Thoracic aorta (tissue), 2 donors: ENCODE measurements around the gene ANKDD1A. TPM values are rescaled to one million over a fixed set of nuclear protein-coding genes. Genes with fewer than 3 reads are reported as not detected.

ENCODE experiments used
- ATAC-seq: fragments of 150-250 bp; one replicate; pipeline ENCODE4 v1.8.0; 2017; ENCODE audit warnings: low read depth; ENCODE audit not compliant: insufficient number of reproducible peaks, low FRiP score
- DNase-seq: peaks from one replicate; pipeline ENCODE4 v3.0.0-alpha.2; 2020; ENCODE audit warnings: low spot score
- H3K27ac ChIP-seq, 2 donors: fragments of 200-600 bp; sonication (generic); 1 replicate in 1 of 2; 2 replicates in 1 of 2; pipeline ENCODE4 v1.5.1; 2016; ENCODE audit warnings: mild to moderate bottlenecking in 2 of 2, moderate library complexity in 2 of 2
- H3K27me3 ChIP-seq: fragments of 200-600 bp; sonication (generic); replicated peaks from 2 replicates; pipeline ENCODE4 v1.6.0; 2016; ENCODE audit warnings: mild to moderate bottlenecking; ENCODE audit not compliant: insufficient read depth
- H3K36me3 ChIP-seq: fragments of 200-600 bp; sonication (generic); one replicate; pipeline ENCODE4 v1.5.1; 2016
- H3K4me1 ChIP-seq, 2 donors: fragments of 200-600 bp; sonication (generic); 1 replicate in 1 of 2; 2 replicates in 1 of 2; pipeline versions ENCODE4 v1.5.1 to v1.6.0; 2016; ENCODE audit warnings: low read depth in 2 of 2, mild to moderate bottlenecking in 1 of 2; ENCODE audit not compliant: control insufficient read depth in 1 of 2
- H3K4me3 ChIP-seq: fragments of 200-600 bp; sonication (generic); 2 replicates; pipeline ENCODE4 v1.5.1; 2016; ENCODE audit warnings: mild to moderate bottlenecking
- H3K9me3 ChIP-seq: fragments of 200-600 bp; sonication (generic); 2 replicates; pipeline ENCODE4 v1.5.1; 2016
- CTCF ChIP-seq: fragments of 200-600 bp; sonication (generic); IDR thresholded peaks from one replicate; pipeline ENCODE4 v1.5.1; 2019; ENCODE audit warnings: antibody characterized with exemption
- total RNA-seq, 2 donors: library from RNA; depleted of rRNA; stranded (reverse); fragments of >200 nt; gene quantifications; one replicate each; pipeline versions ENCODE4 v1.1.0 to v1.2.3, GENCODE V29; 2016

Gene ANKDD1A
- 10 to 100 TPM; 27.5 to 58.1 TPM for total RNA-seq

- TF ChIP-seq CTCF, result no peak
- DNase-seq, result peak; percentile 14
- Histone ChIP-seq H3K27ac (peak within 1 kb of the TSS; percentile 33 to 52), H3K4me1 (peaks cover 3 to 33% of the 10 kb centered on the region in 2 donors), H3K36me3 (no peaks in the 10 kb centered on the region), H3K4me3 (peak within 1 kb of the TSS; percentile 80), H3K27me3 (no peaks in the 10 kb centered on the region), H3K9me3 (no peaks in the 10 kb centered on the region)
- ATAC-seq, result peak; percentile 79
Measured at GRCh38 chr15:64911311-64912186, at the start of gene ANKDD1A. Gene ANKDD1A (plus strand): TSS chr15:64911902. CDS start chr15:64911931, 29 bp downstream.

- H3K4me1 ChIP-seq, result peaks cover 14 to 16% of the 10 kb centered on the region in 2 donors
- H3K27ac ChIP-seq, result no peak overlapping the region
- no peak overlapping the region for H3K4me3 ChIP-seq
- TF ChIP-seq CTCF, result no peak
- DNase-seq (no peak), ATAC-seq (no peak)
- peaks cover 43% of the 10 kb centered on the region for H3K36me3 ChIP-seq
- no peaks in the 10 kb centered on the region for H3K27me3 ChIP-seq
- no peaks in the 10 kb centered on the region for H3K9me3 ChIP-seq
Measured at GRCh38 chr15:64861960-64862359, 49.7 kb upstream of the ANKDD1A start.

GRCh38 chr15:64862408-64862807 lies 49.3 kb upstream of the ANKDD1A start:
- no peak for TF ChIP-seq CTCF
- ATAC-seq (no peak), DNase-seq (no peak)
- H3K4me3 ChIP-seq, result no peak overlapping the region
- peaks cover 9 to 11% of the 10 kb centered on the region in 2 donors for H3K4me1 ChIP-seq
- no peak overlapping the region for H3K27ac ChIP-seq
- peaks cover 43% of the 10 kb centered on the region for H3K36me3 ChIP-seq
- no peaks in the 10 kb centered on the region for H3K27me3 ChIP-seq
- no peaks in the 10 kb centered on the region for H3K9me3 ChIP-seq

- H3K4me1 ChIP-seq, result no peaks in the 10 kb centered on the region
- no peak overlapping the region for H3K27ac ChIP-seq
- no peak overlapping the region for H3K4me3 ChIP-seq
- H3K9me3 ChIP-seq, result no peaks in the 10 kb centered on the region
- DNase-seq (no peak), ATAC-seq (no peak)
- H3K27me3 ChIP-seq, result no peaks in the 10 kb centered on the region
- no peak for TF ChIP-seq CTCF
- peaks cover 43% of the 10 kb centered on the region for H3K36me3 ChIP-seq
Measured at GRCh38 chr15:64864068-64864467, 47.6 kb upstream of the ANKDD1A start.

GRCh38 chr15:64865126-64865997 lies 46.3 kb upstream of the ANKDD1A start:
- ATAC-seq, result no peak
- H3K36me3 ChIP-seq, result peaks cover 33% of the 10 kb centered on the region

More at GRCh38 chr15:64865126-64865997, 46.3 kb upstream of the ANKDD1A start:
- no peak for TF ChIP-seq CTCF
- Histone ChIP-seq H3K4me3 (no peak overlapping the region), H3K27me3 (no peaks in the 10 kb centered on the region), H3K9me3 (no peaks in the 10 kb centered on the region), H3K4me1 (no peaks in the 10 kb centered on the region), H3K27ac (peak overlapping the region in 1 of 2 donors; percentile 11)
- DNase-seq, result no peak
